ENCODE measurements around the gene TAGLN3. TPM values are rescaled to one million over a fixed set of nuclear protein-coding genes. Genes with fewer than 3 reads are reported as not detected.

Gene TAGLN3
- total RNA-seq, 2 experiments from 2014 or later = 0.52 to 0.57 TPM

- CTCF ChIA-PET = no interaction called here
Observed at GRCh38 chr3:111972891-111973290, 25.8 kb upstream of the TAGLN3 start.

GRCh38 chr3:111975131-111975530 is 23.6 kb upstream of the TAGLN3 start:
- CTCF ChIA-PET = interaction anchor here (1.3 kb wide), 1 partner anchor 306 kb away, joined by 3 read pairs; no protein-coding TSS in a partner anchor

More at GRCh38 chr3:111972891-111973290, 25.8 kb upstream of the TAGLN3 start:
- POLR2A ChIA-PET = no interaction called here

GRCh38 chr3:111976254-111976653 is 22.5 kb upstream of the TAGLN3 start:
- ChIA-PET CTCF (interaction anchor here (0.7 to 0.9 kb wide), 2 partner anchors 19 to 258 kb away, joined by 3 to 4 read pairs; no protein-coding TSS in a partner anchor), POLR2A (no interaction called here)

More at GRCh38 chr3:111975131-111975530, 23.6 kb upstream of the TAGLN3 start:
- POLR2A ChIA-PET = no interaction called here

- ChIA-PET POLR2A (interaction anchor here (0.6 to 1.9 kb wide), 9 partner anchors 10 to 374 kb away, joined by 3 to 10 read pairs (median 3); no protein-coding TSS in a partner anchor), CTCF (interaction anchor here (0.6 to 1.5 kb wide), 11 partner anchors 10 to 374 kb away, joined by 3 to 10 read pairs (median 4); partner anchors contain the start of gene PHLDB2)
Observed at GRCh38 chr3:111978583-111979433, 19.9 kb upstream of the TAGLN3 start, which contains the start of gene ABHD10. Gene ABHD10 (plus strand): TSS chr3:111979026. CDS start chr3:111979062, 36 bp downstream.

- CTCF ChIA-PET = interaction anchor here (1.0 to 1.5 kb wide), 10 partner anchors 10 to 338 kb away, joined by 3 to 10 read pairs (median 4); partner anchors contain the start of gene PHLDB2
- POLR2A ChIA-PET = interaction anchor here (0.5 to 1.9 kb wide), 9 partner anchors 10 to 388 kb away, joined by 3 to 10 read pairs (median 4); no protein-coding TSS in a partner anchor
Observed at GRCh38 chr3:111979434-111980038, 19.2 kb upstream of the TAGLN3 start.

- POLR2A ChIA-PET = interaction anchor here (1.7 kb wide), 1 partner anchor 8 kb away, joined by 4 read pairs; no protein-coding TSS in a partner anchor
- CTCF ChIA-PET = interaction anchor here (0.6 to 1.3 kb wide), 4 partner anchors 8 to 428 kb away, joined by 3 to 4 read pairs (median 3); no protein-coding TSS in a partner anchor
Observed at GRCh38 chr3:111980716-111981456, 17.8 kb upstream of the TAGLN3 start.

DNA sequence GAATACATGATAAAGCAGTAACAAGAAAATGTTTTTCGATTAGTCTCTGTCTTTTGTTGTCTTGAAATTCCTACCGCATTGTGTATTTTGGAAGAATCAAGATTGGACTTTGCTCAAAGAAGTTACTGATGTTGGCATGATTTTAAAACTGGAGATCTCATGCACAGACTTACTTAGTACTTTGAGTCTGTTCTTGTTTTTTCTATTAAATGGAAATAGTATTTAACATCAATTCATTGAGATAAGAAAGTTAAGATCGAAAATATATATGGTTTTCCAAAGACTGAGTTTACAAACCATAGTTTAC is 17.3 kb upstream of the TAGLN3 start:
- ChIA-PET CTCF (no interaction called here), POLR2A (no interaction called here)

DNA sequence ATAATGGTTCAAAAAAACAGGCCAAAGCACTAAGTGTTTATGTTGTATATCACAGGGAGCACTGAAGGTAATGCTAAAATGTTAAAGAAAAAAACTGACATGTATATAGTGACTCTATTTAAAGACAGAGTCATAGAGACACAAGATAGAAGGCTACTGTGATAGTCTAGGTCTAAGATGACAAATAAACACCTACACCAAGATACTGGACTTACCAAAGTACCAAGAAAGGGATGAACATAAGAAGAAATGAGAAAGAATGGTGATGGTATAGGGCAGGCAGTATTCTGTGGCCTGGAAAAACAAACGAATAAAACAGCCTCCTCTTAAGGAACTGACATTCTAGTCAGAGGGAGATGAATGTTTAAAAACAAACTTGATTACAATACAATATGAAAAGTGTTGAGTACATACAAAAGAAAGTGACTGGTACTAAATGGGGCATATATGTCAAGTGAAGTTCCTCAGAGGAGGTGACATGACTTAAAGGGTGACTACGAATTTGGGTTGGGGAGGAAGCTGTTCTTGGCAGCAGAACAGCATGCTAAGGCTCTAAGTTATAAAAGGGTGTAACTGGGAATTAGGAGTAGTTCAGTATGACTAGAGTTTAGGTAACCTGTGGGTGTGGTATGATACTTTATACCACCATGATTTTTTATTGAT is 14.0 kb upstream of the TAGLN3 start:
- POLR2A ChIA-PET = no interaction called here
- CTCF ChIA-PET = interaction anchor here (1.1 to 1.2 kb wide), 2 partner anchors 10 to 29 kb away, joined by 4 to 5 read pairs; no protein-coding TSS in a partner anchor

- CTCF ChIA-PET = interaction anchor here (0.9 to 4.0 kb wide), 2 partner anchors 15 to 26 kb away, joined by 3 to 33 read pairs; no protein-coding TSS in a partner anchor
Observed at GRCh38 chr3:111986800-111987199, 11.9 kb upstream of the TAGLN3 start.

DNA sequence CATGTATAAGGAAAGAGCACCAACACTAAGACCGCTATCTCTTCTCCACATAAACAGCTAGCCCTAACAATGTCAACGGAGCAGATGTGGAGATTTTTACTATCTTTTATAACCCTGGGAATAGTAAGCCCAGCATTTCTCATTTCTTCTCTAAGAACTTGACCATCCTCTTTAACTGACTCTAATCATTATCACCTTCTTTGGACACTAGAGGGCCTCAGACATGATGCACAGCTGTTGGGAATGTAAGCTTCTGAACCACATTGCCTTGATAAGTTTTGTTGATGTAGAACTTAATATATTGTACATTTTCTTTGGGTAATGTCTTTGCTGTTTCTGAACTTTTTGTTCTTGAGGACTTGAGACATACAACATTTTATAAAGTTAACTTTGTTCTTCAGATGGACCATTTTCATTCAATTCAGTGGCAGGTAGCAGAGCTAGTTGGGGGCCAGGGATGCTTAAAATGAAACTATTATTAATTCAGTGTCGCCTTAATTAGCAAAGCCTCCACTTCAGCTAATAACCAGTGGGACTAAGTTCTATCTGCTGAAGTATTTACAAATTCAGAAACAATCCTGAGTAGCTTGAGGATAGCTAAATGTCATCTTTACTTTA is 9.6 kb upstream of the TAGLN3 start:
- POLR2A ChIA-PET = interaction anchor here (0.5 to 0.9 kb wide), 2 partner anchors 9 to 96 kb away, joined by 3 to 4 read pairs; partner anchors contain the start of gene ABHD10
- CTCF ChIA-PET = interaction anchor here (0.8 to 4.0 kb wide), 11 partner anchors 9 to 295 kb away, joined by 3 to 33 read pairs (median 6); partner anchors contain the start of gene TAGLN3

More at GRCh38 chr3:111986800-111987199, 11.9 kb upstream of the TAGLN3 start:
- POLR2A ChIA-PET = no interaction called here

DNA sequence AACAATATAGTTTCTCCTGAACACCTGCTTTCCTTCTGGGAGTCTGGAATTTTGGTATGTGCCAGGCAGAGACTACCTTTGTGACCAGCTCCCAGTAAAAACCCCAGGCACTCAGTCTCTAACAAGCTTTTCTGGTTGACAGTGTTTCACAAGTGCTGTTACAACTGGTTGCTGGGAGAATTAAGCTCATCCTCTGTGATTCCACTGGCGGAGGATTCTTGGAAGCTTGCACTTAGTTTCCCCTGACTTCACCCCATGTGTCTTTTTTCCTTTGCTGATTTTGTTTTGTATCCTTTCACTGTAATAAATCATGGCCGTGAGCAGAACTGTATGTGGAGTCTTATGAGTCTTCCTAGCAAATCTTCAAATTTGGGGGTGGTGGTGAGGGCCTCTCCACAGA is 5.7 kb upstream of the TAGLN3 start:
- POLR2A ChIA-PET = no interaction called here
- CTCF ChIA-PET = interaction anchor here (1.7 kb wide), 1 partner anchor 21 kb away, joined by 8 read pairs; no protein-coding TSS in a partner anchor

DNA sequence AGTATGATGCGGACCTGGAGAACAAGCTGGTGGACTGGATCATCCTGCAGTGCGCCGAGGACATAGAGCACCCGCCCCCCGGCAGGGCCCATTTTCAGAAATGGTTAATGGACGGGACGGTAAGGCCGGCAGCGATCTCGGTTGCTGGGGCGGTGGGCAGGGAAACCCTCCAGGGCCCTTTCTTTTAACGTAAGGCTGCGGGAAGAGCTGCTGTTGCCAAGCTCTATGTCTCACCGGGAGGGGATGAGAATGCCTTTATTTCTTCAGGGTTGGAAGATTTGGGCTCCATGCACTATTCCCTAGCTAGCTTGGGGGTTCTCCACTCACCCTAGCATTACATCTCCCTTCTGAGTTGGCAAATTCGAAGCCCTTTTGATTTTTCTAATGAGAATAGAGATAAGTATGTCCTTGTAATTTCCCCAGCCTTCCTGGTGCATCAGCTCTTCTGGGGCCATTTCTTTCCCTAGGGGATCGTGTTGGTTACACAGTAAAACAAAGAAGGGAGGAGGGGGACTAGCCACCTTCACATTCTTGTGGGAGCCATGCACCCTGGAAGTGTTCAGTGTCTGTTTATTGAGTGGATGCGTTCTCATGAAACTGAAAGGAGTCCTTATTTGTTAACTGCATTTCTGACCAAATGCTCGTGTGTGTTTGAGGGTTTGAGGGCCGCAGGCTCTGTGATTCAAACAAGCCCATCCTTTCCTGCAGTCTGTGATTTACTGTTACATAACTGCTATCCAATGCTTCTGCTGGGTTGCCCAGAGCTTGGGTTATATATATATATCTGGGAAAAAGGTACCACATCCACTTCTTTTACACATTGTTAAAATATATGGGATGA is 982 bp downstream of the TAGLN3 start:
- ChIA-PET POLR2A (no interaction called here), CTCF (interaction anchor here (0.9 to 4.5 kb wide), 3 partner anchors 8 to 14 kb away, joined by 4 to 15 read pairs (median 6); no protein-coding TSS in a partner anchor)

- ChIA-PET POLR2A (no interaction called here), CTCF (interaction anchor here (0.9 to 4.7 kb wide), 3 partner anchors 9 to 13 kb away, joined by 4 to 24 read pairs (median 15); no protein-coding TSS in a partner anchor)
Observed at GRCh38 chr3:112000367-112000771, 1.6 kb downstream of the TAGLN3 start.

- POLR2A ChIA-PET = no interaction called here
- CTCF ChIA-PET = interaction anchor here (4.5 to 4.7 kb wide), 2 partner anchors 12 kb away, joined by 15 to 24 read pairs; no protein-coding TSS in a partner anchor
Observed at GRCh38 chr3:112000966-112001365, 2.2 kb downstream of the TAGLN3 start.

GRCh38 chr3:112001526-112001925 is 2.8 kb downstream of the TAGLN3 start:
- POLR2A ChIA-PET = no interaction called here
- CTCF ChIA-PET = interaction anchor here (1.0 to 4.7 kb wide), 3 partner anchors 12 to 15 kb away, joined by 3 to 24 read pairs (median 15); no protein-coding TSS in a partner anchor

DNA sequence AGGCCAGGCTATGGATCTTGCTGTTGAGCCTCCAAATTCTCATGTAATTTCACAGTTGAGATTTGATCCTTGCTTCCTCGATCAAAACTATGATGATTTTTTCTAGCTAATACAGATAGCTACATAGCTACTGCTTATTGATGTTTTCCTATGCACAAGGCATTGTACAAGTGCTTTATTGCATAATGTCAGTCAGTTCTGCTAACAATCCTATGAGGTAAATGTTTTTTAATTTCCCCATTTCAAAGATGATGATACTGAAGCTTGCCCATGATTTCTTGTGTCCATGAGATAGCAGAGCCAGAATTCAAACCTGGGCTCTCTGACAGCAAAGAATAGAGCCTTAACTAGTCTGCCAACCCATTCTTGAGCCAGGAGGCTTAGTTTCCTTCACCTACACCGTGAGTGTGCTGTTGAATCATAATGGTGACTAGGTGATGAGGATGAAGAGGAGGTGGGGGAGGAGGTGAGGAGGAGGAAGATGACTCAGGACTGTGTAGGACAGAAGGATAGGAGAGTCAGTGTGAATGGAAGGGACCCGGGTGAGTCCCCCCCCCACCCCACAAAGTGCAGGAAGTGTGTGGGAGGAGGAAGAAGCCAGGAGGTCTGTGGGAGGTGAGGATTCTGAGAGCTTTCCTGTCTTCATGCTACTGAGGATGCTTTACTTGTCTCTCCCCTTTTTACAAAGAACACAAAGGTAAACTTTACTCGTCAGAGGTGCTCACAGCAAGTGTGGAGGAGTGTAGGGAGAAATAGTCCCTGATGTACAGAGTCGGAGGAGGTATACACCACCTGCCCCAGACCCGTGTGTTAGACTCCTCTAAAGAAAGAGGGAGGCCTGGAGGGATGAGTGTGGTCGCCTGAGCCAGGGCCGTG is 3.6 kb downstream of the TAGLN3 start:
- POLR2A ChIA-PET = interaction anchor here (0.6 to 1.6 kb wide), 2 partner anchors 23 to 411 kb away, joined by 10 to 18 read pairs; partner anchors contain the start of gene ABHD10
- CTCF ChIA-PET = interaction anchor here (1.0 to 4.7 kb wide), 4 partner anchors 8 to 16 kb away, joined by 3 to 24 read pairs (median 10); no protein-coding TSS in a partner anchor
